ENCODE results near the gene PKP1.

PKP1 gene

GRCh38 chr1:201356236-201356635, 72.9 kb downstream of the PKP1 start:
- H3K9ac ChIP-seq (ENCODE audit: low read depth in 1 of 2, low read length in 2 of 2), result no peak overlapping the region
- H3K9me3 ChIP-seq (ENCODE audit: control insufficient read depth in 1 of 2, low read length in 2 of 2), result no peaks in the 10 kb centered on the region
- H3K4me3 ChIP-seq (ENCODE audit: low read depth in 1 of 2, low read length in 2 of 2), result no peak overlapping the region
- H3K36me3 ChIP-seq (ENCODE audit: control insufficient read depth in 1 of 2, insufficient read depth in 2 of 2, low read length in 2 of 2), result no peaks in the 10 kb centered on the region
- H3K27ac ChIP-seq (ENCODE audit: low read depth, low read length), result no peak overlapping the region
- H3K27me3 ChIP-seq (ENCODE audit: control insufficient read depth in 1 of 2, insufficient read depth in 2 of 2, low read length in 2 of 2), result peaks cover 0 to 8% of the 10 kb centered on the region in 2 donors
- no peaks in the 10 kb centered on the region for H3K4me1 ChIP-seq (ENCODE audit: control insufficient read depth in 1 of 2, insufficient read depth in 2 of 2, low read length in 2 of 2)

GRCh38 chr1:201356701-201357100, 73.4 kb downstream of the PKP1 start:
- Histone ChIP-seq H3K36me3 (ENCODE audit: control insufficient read depth in 1 of 2, insufficient read depth in 2 of 2, low read length in 2 of 2) (no peaks in the 10 kb centered on the region), H3K9ac (ENCODE audit: low read depth in 1 of 2, low read length in 2 of 2) (no peak overlapping the region), H3K4me3 (ENCODE audit: low read depth in 1 of 2, low read length in 2 of 2) (no peak overlapping the region), H3K27me3 (ENCODE audit: control insufficient read depth in 1 of 2, insufficient read depth in 2 of 2, low read length in 2 of 2) (peaks cover 0 to 8% of the 10 kb centered on the region in 2 donors), H3K4me1 (ENCODE audit: control insufficient read depth in 1 of 2, insufficient read depth in 2 of 2, low read length in 2 of 2) (no peaks in the 10 kb centered on the region), H3K27ac (ENCODE audit: low read depth, low read length) (no peak overlapping the region), H3K9me3 (ENCODE audit: control insufficient read depth in 1 of 2, low read length in 2 of 2) (no peaks in the 10 kb centered on the region)

DNA sequence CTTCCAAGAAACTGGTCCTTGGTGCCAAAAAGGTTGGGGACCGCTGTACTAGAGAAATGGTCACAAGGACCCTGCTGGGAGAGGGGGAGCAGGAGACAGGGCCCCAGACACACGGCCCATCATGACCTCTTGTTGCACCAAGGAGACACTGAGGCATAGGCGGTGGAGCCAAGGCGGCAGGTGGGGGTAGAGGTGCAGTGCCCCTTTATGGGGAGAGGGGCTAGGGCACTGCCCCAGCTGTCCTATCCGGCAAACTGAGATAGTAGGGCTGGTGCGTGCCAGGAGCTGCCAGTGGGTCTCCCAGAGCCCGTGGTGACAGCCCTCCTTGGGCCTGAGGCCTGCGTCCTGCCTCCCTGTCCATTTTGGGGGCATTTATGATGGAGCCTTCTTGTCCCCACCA, 73.9 kb downstream of the PKP1 start:
- no peak overlapping the region for H3K27ac ChIP-seq (ENCODE audit: low read depth, low read length)
- peaks cover 0 to 8% of the 10 kb centered on the region in 2 donors for H3K27me3 ChIP-seq (ENCODE audit: control insufficient read depth in 1 of 2, insufficient read depth in 2 of 2, low read length in 2 of 2)
- H3K4me1 ChIP-seq (ENCODE audit: control insufficient read depth in 1 of 2, insufficient read depth in 2 of 2, low read length in 2 of 2), result no peaks in the 10 kb centered on the region
- H3K9ac ChIP-seq (ENCODE audit: low read depth in 1 of 2, low read length in 2 of 2), result no peak overlapping the region
- no peaks in the 10 kb centered on the region for H3K9me3 ChIP-seq (ENCODE audit: control insufficient read depth in 1 of 2, low read length in 2 of 2)
- no peak overlapping the region for H3K4me3 ChIP-seq (ENCODE audit: low read depth in 1 of 2, low read length in 2 of 2)
- H3K36me3 ChIP-seq (ENCODE audit: control insufficient read depth in 1 of 2, insufficient read depth in 2 of 2, low read length in 2 of 2), result no peaks in the 10 kb centered on the region

GRCh38 chr1:201357636-201358348, 74.5 kb downstream of the PKP1 start:
- Histone ChIP-seq H3K9ac (ENCODE audit: low read depth in 1 of 2, low read length in 2 of 2) (no peak overlapping the region), H3K9me3 (ENCODE audit: control insufficient read depth in 1 of 2, low read length in 2 of 2) (no peaks in the 10 kb centered on the region), H3K27ac (ENCODE audit: low read depth, low read length) (no peak overlapping the region)

GRCh38 chr1:201358596-201358995, 75.3 kb downstream of the PKP1 start:
- no peaks in the 10 kb centered on the region for H3K4me1 ChIP-seq (ENCODE audit: control insufficient read depth in 1 of 2, insufficient read depth in 2 of 2, low read length in 2 of 2)
- no peak overlapping the region for H3K27ac ChIP-seq (ENCODE audit: low read depth, low read length)

More at GRCh38 chr1:201357636-201358348, 74.5 kb downstream of the PKP1 start:
- Histone ChIP-seq H3K36me3 (ENCODE audit: control insufficient read depth in 1 of 2, insufficient read depth in 2 of 2, low read length in 2 of 2) (no peaks in the 10 kb centered on the region), H3K27me3 (ENCODE audit: control insufficient read depth in 1 of 2, insufficient read depth in 2 of 2, low read length in 2 of 2) (peaks cover 0 to 6% of the 10 kb centered on the region in 2 donors), H3K4me3 (ENCODE audit: low read depth in 1 of 2, low read length in 2 of 2) (no peak overlapping the region), H3K4me1 (ENCODE audit: control insufficient read depth in 1 of 2, insufficient read depth in 2 of 2, low read length in 2 of 2) (no peaks in the 10 kb centered on the region)

GRCh38 chr1:201359031-201359872, 75.9 kb downstream of the PKP1 start:
- Histone ChIP-seq H3K4me1 (ENCODE audit: control insufficient read depth in 1 of 2, insufficient read depth in 2 of 2, low read length in 2 of 2) (no peaks in the 10 kb centered on the region), H3K9ac (ENCODE audit: low read depth in 1 of 2, low read length in 2 of 2) (no peak overlapping the region), H3K27ac (ENCODE audit: low read depth, low read length) (no peak overlapping the region), H3K27me3 (ENCODE audit: control insufficient read depth in 1 of 2, insufficient read depth in 2 of 2, low read length in 2 of 2) (no peaks in the 10 kb centered on the region), H3K4me3 (ENCODE audit: low read depth in 1 of 2, low read length in 2 of 2) (no peak overlapping the region), H3K36me3 (ENCODE audit: control insufficient read depth in 1 of 2, insufficient read depth in 2 of 2, low read length in 2 of 2) (no peaks in the 10 kb centered on the region), H3K9me3 (ENCODE audit: control insufficient read depth in 1 of 2, low read length in 2 of 2) (no peaks in the 10 kb centered on the region)

More at GRCh38 chr1:201358596-201358995, 75.3 kb downstream of the PKP1 start:
- H3K4me3 ChIP-seq (ENCODE audit: low read depth in 1 of 2, low read length in 2 of 2), result no peak overlapping the region
- H3K27me3 ChIP-seq (ENCODE audit: control insufficient read depth in 1 of 2, insufficient read depth in 2 of 2, low read length in 2 of 2), result peaks cover 0 to 4% of the 10 kb centered on the region in 2 donors
- no peaks in the 10 kb centered on the region for H3K9me3 ChIP-seq (ENCODE audit: control insufficient read depth in 1 of 2, low read length in 2 of 2)
- no peaks in the 10 kb centered on the region for H3K36me3 ChIP-seq (ENCODE audit: control insufficient read depth in 1 of 2, insufficient read depth in 2 of 2, low read length in 2 of 2)
- no peak overlapping the region for H3K9ac ChIP-seq (ENCODE audit: low read depth in 1 of 2, low read length in 2 of 2)

DNA sequence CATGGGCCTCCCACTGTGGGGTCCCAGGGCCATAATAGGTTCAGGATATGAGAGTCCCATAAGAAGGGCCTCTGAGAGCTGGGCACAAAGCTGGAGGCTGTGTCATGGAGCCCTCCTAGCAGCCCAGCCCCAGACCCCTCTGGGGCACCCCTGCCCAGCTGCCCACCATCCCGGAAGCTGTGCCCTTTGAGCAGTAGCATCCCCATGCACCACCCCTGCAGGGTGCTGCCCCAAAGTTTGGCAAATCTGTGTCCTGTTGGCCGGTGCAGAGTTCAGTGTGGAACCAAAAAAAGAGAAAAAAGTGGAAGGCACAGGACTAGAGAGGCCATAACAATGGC, 76.5 kb downstream of the PKP1 start:
- H3K27ac ChIP-seq (ENCODE audit: low read depth, low read length), result no peak overlapping the region
- H3K9ac ChIP-seq (ENCODE audit: low read depth in 1 of 2, low read length in 2 of 2), result no peak overlapping the region
- no peaks in the 10 kb centered on the region for H3K9me3 ChIP-seq (ENCODE audit: control insufficient read depth in 1 of 2, low read length in 2 of 2)
- H3K4me1 ChIP-seq (ENCODE audit: control insufficient read depth in 1 of 2, insufficient read depth in 2 of 2, low read length in 2 of 2), result no peaks in the 10 kb centered on the region
- H3K4me3 ChIP-seq (ENCODE audit: low read depth in 1 of 2, low read length in 2 of 2), result no peak overlapping the region
- H3K36me3 ChIP-seq (ENCODE audit: control insufficient read depth in 1 of 2, insufficient read depth in 2 of 2, low read length in 2 of 2), result no peaks in the 10 kb centered on the region
- H3K27me3 ChIP-seq (ENCODE audit: control insufficient read depth in 1 of 2, insufficient read depth in 2 of 2, low read length in 2 of 2), result no peaks in the 10 kb centered on the region

DNA sequence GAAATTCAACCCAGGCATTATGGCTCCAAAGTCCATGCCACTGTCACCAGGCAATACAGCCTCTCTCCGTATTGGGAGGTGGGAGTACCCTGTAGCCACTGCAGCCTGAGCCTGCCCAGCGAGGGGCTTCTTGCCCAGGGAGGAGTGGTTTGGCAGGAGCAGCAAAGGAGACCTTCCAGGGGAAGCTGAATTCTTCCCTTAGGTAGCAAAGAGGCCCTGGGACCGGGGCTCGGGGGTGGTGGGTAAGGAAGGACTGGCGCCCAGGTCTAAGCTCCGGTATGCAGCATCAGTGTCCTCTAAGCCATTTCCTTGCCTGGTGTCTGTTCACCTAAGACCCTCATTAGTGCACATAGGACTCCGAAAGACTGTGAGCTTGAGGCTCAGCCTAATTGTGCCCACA, 77.2 kb downstream of the PKP1 start:
- Histone ChIP-seq H3K36me3 (ENCODE audit: control insufficient read depth in 1 of 2, insufficient read depth in 2 of 2, low read length in 2 of 2) (no peaks in the 10 kb centered on the region), H3K9ac (ENCODE audit: low read depth in 1 of 2, low read length in 2 of 2) (no peak overlapping the region), H3K9me3 (ENCODE audit: control insufficient read depth in 1 of 2, low read length in 2 of 2) (no peaks in the 10 kb centered on the region), H3K27ac (ENCODE audit: low read depth, low read length) (no peak overlapping the region), H3K4me1 (ENCODE audit: control insufficient read depth in 1 of 2, insufficient read depth in 2 of 2, low read length in 2 of 2) (no peaks in the 10 kb centered on the region), H3K4me3 (ENCODE audit: low read depth in 1 of 2, low read length in 2 of 2) (no peak overlapping the region), H3K27me3 (ENCODE audit: control insufficient read depth in 1 of 2, insufficient read depth in 2 of 2, low read length in 2 of 2) (no peaks in the 10 kb centered on the region)

- no peaks in the 10 kb centered on the region for H3K27me3 ChIP-seq (ENCODE audit: control insufficient read depth in 1 of 2, insufficient read depth in 2 of 2, low read length in 2 of 2)
- H3K4me1 ChIP-seq (ENCODE audit: control insufficient read depth in 1 of 2, insufficient read depth in 2 of 2, low read length in 2 of 2), result no peaks in the 10 kb centered on the region
- H3K36me3 ChIP-seq (ENCODE audit: control insufficient read depth in 1 of 2, insufficient read depth in 2 of 2, low read length in 2 of 2), result no peaks in the 10 kb centered on the region
- H3K9ac ChIP-seq (ENCODE audit: low read depth in 1 of 2, low read length in 2 of 2), result no peak overlapping the region
- no peak overlapping the region for H3K27ac ChIP-seq (ENCODE audit: low read depth, low read length)
- no peaks in the 10 kb centered on the region for H3K9me3 ChIP-seq (ENCODE audit: control insufficient read depth in 1 of 2, low read length in 2 of 2)
- H3K4me3 ChIP-seq (ENCODE audit: low read depth in 1 of 2, low read length in 2 of 2), result no peak overlapping the region
These were observed 77.8 kb downstream of the PKP1 start for GRCh38 chr1:201360901-201361651.

All from duodenal mucosa (tissue), 2 donors.